ENCODE results near the gene SH3RF3. TPM values are rescaled to one million over a fixed set of nuclear protein-coding genes. Genes with fewer than 3 reads are reported as not detected.

Gene SH3RF3
- total RNA-seq, 2 donors from 2014 or later = 1.4 to 17.0 TPM

DNA sequence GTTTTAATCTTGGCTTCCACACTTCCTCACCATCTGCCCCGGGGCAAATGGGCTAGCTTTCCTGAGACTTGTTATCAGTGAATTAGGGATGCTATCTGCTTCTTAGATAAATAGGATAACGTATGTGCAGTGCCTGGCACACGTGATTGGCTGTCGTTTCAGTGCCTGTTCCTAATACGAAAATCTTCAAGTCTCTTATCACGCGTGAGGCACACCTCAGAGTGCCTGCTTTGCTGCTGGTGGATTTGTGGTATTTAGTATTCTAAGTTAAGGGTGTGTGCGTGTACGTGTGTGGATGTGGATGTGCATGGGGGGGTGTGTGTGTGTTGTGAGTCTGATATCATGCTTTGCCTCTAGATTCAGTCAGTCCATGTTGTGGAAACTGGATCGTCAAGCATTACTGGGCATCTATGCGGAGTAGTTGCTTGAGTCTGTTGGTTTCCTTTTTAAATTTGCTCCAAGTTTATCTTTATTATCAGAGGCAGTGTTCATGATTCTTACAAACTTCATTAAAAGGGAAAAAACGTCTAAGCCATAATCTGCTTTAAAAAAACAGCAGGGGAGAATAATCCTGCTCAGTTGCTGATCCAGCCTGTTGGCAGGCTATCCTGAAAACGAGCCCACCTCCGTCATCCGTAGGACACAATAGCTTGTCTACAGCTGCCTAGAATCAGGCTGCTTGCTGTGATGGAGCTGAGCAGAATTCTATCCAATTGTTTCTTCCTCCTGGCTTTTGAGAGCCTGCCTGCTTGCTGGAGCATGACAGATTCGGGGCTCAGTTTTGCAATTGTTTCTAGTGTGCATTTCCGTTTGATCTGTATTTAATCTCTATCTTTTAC lies 6.6 kb downstream of the SH3RF3 start:
- 53% methylated on average over 17 of the region's 17 CpGs for WGBS
- Histone ChIP-seq H3K27ac (no peak overlapping the region), H3K4me1 (replicated peaks) (no peaks in the 10 kb centered on the region), H3K9me3 (no peaks in the 10 kb centered on the region), H3K27me3 (replicated peaks; ENCODE audit: insufficient read depth) (no peaks in the 10 kb centered on the region), H3K36me3 (no peaks in the 10 kb centered on the region), H3K4me3 (no peak overlapping the region)
- no peak for TF ChIP-seq POLR2A (IDR thresholded peaks at IDR 0.05)
- no peak for TF ChIP-seq POLR2AphosphoS5 (IDR thresholded peaks at IDR 0.05)
- no peak for TF ChIP-seq CTCF (IDR thresholded peaks at IDR 0.05)
- intact Hi-C loops (cut with DNase I) = no loop called here
- no peak for DNase-seq (ENCODE audit: low spot score)

DNA sequence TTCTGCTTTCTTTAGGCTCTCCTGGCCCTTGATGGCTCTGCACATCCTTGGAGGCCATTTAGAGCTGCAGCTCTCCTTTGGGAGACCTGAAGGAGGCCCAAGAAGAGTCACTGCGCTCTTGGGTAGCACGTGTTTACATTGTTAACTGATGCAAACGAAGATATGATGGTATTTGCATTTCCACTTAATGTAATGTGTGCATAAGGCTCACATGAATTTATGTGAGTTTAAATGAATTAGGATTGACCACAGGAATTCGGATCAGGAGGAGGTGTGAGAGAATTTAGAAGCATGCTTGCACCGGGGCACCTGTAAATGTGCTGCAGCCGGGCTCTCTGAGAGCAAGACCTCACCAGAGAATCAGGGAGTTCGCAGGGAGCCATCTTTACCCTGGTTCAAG lies 7.5 kb downstream of the SH3RF3 start:
- H3K27me3 ChIP-seq (replicated peaks; ENCODE audit: insufficient read depth) = no peaks in the 10 kb centered on the region
- H3K4me1 ChIP-seq (replicated peaks) = no peaks in the 10 kb centered on the region
- no peak for TF ChIP-seq POLR2A (IDR thresholded peaks at IDR 0.05)
- no peak for TF ChIP-seq POLR2AphosphoS5 (IDR thresholded peaks at IDR 0.05)
- no peak for TF ChIP-seq CTCF (IDR thresholded peaks at IDR 0.05)
- intact Hi-C loops (cut with DNase I) = no loop called here
- H3K9me3 ChIP-seq = no peaks in the 10 kb centered on the region
- no peak overlapping the region for H3K27ac ChIP-seq
- no peak for DNase-seq (ENCODE audit: low spot score)
- no peak overlapping the region for H3K4me3 ChIP-seq
- WGBS = 53% methylated on average over 7 of the region's 7 CpGs
- H3K36me3 ChIP-seq = no peaks in the 10 kb centered on the region

GRCh38 chr2:109137616-109138015 lies 8.6 kb downstream of the SH3RF3 start:
- Histone ChIP-seq H3K4me1 (replicated peaks) (no peaks in the 10 kb centered on the region), H3K36me3 (no peaks in the 10 kb centered on the region), H3K4me3 (no peak overlapping the region), H3K27ac (no peak overlapping the region), H3K9me3 (no peaks in the 10 kb centered on the region), H3K27me3 (replicated peaks; ENCODE audit: insufficient read depth) (peaks cover 3% of the 10 kb centered on the region)
- intact Hi-C loops (cut with DNase I) = no loop called here
- 100% methylated on average over 5 of the region's 6 CpGs for WGBS
- DNase-seq (ENCODE audit: low spot score) = no peak
- TF ChIP-seq CTCF (IDR thresholded peaks at IDR 0.05) = no peak
- no peak for TF ChIP-seq POLR2A (IDR thresholded peaks at IDR 0.05)
- no peak for TF ChIP-seq POLR2AphosphoS5 (IDR thresholded peaks at IDR 0.05)

- Histone ChIP-seq H3K9me3 (no peaks in the 10 kb centered on the region), H3K4me3 (no peak overlapping the region), H3K27me3 (replicated peaks; ENCODE audit: insufficient read depth) (peaks cover 3% of the 10 kb centered on the region), H3K27ac (no peak overlapping the region), H3K4me1 (replicated peaks) (no peaks in the 10 kb centered on the region), H3K36me3 (no peaks in the 10 kb centered on the region)
- DNase-seq (ENCODE audit: low spot score) = no peak
- WGBS = 84% methylated on average over 2 of the region's 2 CpGs
- intact Hi-C loops (cut with DNase I) = no loop called here
- no peak for TF ChIP-seq POLR2A (IDR thresholded peaks at IDR 0.05)
- TF ChIP-seq CTCF (IDR thresholded peaks at IDR 0.05) = no peak
- TF ChIP-seq POLR2AphosphoS5 (IDR thresholded peaks at IDR 0.05) = no peak
Observed at GRCh38 chr2:109138449-109138848, 9.4 kb downstream of the SH3RF3 start.

DNA sequence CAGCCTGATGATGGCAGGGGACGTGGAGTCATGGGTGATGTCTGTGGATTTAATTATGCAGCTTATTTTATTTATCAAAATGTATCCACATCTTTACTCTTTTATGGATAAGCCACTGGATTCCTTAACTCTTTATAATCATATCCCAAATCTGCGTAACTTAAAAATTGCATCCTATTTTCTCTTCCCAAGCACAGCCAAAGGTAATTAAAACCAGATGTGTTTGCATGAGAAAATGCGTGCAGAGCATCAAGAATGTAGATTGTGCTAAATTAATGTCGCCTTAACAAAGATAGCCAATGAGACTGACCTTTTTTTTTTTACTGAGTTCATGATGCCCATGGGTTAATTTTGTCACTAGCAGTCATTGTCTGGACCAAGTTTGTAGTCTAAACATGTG lies 10.0 kb downstream of the SH3RF3 start:
- TF ChIP-seq POLR2AphosphoS5 (IDR thresholded peaks at IDR 0.05) (no peak), CTCF (IDR thresholded peaks at IDR 0.05) (no peak), POLR2A (IDR thresholded peaks at IDR 0.05) (no peak)
- H3K27ac ChIP-seq = no peak overlapping the region
- no peaks in the 10 kb centered on the region for H3K36me3 ChIP-seq
- 91% methylated on average over 4 of the region's 4 CpGs for WGBS
- no peak overlapping the region for H3K4me3 ChIP-seq
- no peaks in the 10 kb centered on the region for H3K4me1 ChIP-seq (replicated peaks)
- H3K9me3 ChIP-seq = no peaks in the 10 kb centered on the region
- H3K27me3 ChIP-seq (replicated peaks; ENCODE audit: insufficient read depth) = peaks cover 3% of the 10 kb centered on the region
- DNase-seq (ENCODE audit: low spot score) = no peak
- intact Hi-C loops (cut with DNase I) = no loop called here
